Lower leg skin (tissue), 3 donors: ENCODE results near the gene ZFTA.

ENCODE experiments used
- POLR2A ChIP-seq, 2 donors: fragments of 450-650 bp; IDR thresholded peaks; one replicate each; pipeline ENCODE4 v1.6.1; 2016 to 2017; ENCODE audit warnings: antibody characterized with exemption in 2 of 2, mild to moderate bottlenecking in 1 of 2, moderate library complexity in 1 of 2
- TF ChIP-seq, protein P1 (sequence below), 3 donors: fragments of 450-650 bp; IDR thresholded peaks; one replicate each; pipeline ENCODE4 v1.5.1; 2016; ENCODE audit warnings: antibody characterized with exemption in 3 of 3, mild to moderate bottlenecking in 3 of 3, moderate library complexity in 2 of 3

DNA sequence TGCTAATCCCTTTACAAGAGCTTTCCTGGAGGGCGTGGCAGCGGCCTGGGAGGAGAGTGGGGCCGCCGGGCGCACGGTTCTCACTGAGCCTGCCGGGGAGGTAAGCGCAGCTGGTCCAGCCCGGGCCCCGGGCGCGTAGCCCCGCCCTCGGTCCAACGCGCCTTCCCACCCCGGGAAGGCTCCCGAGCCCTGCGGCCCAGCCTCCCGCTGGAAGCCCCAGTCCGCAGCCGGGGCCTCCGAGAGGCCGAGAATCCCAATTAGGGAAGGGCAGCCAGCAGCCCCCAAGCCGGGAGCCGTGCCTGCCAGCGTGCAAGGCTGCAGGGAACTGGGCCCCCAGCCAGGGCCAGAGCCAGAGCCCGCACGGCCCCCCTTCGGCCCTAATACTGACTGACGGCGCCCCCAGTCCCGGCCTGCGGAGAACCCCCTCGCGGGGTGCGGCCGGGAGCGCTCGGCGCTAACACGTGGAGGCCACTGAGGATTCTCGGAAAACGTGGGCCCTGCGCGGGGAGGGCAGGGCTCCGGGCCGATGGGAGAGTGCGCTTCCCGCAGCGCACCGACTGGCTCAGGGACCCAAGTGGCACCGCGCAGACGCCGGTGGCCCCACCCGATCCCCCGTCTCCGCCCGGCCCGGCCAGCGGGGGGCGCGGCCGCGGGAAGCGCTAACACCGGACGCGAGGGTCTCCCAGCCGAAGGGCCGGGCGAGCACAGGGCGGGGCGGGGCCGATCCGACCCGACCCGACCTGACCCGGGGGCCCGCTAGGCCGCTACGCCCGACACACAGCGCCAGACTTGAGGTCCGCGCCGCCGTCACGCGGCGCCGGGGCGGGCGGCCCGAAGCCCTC lies 5.7 kb downstream of the ZFTA start:
- TF ChIP-seq POLR2A (IDR thresholded peaks at IDR 0.05) = no peak
- TF ChIP-seq, protein P1, sequence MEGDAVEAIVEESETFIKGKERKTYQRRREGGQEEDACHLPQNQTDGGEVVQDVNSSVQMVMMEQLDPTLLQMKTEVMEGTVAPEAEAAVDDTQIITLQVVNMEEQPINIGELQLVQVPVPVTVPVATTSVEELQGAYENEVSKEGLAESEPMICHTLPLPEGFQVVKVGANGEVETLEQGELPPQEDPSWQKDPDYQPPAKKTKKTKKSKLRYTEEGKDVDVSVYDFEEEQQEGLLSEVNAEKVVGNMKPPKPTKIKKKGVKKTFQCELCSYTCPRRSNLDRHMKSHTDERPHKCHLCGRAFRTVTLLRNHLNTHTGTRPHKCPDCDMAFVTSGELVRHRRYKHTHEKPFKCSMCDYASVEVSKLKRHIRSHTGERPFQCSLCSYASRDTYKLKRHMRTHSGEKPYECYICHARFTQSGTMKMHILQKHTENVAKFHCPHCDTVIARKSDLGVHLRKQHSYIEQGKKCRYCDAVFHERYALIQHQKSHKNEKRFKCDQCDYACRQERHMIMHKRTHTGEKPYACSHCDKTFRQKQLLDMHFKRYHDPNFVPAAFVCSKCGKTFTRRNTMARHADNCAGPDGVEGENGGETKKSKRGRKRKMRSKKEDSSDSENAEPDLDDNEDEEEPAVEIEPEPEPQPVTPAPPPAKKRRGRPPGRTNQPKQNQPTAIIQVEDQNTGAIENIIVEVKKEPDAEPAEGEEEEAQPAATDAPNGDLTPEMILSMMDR (IDR thresholded peaks at IDR 0.05) = no peak
